ENCODE data around the gene EPG5.
"Not testable (repeated sequence)": the region's sequence is repeated elsewhere in the genome, so short reads cannot be mapped to it uniquely, and the experiment has no call there.

Gene EPG5

DNA sequence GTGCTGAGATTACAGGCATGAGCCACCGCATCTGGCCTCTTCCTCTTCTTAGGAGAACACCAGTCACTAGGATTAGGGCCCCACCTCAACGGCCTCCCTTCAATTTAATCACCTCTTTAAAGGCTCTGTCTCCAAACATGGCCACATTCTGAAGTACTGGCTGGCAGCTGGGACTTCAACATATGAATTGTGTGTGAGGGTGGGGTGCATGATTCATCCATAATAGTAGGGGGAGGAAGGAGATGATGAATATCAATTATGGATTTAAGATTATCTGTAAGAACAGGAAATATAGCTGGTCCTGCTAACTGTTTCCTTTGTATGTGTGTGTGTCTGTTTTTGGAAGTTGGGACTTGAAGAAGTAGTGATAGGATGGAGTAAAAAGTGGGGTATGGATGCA, 14.7 kb upstream of the EPG5 start:
- WGBS, 2 experiments = 85 to 86% methylated on average over 2 of the region's 2 CpGs
- H3K27ac ChIP-seq (ENCODE audit: insufficient read depth, low read depth, low read length, poor library complexity, severe bottlenecking) = no peak overlapping the region
- H3K27me3 ChIP-seq (ENCODE audit: control insufficient read depth, insufficient read depth, low read length, poor library complexity, severe bottlenecking) = no peaks in the 10 kb centered on the region
- no peak overlapping the region for H3K4me3 ChIP-seq (ENCODE audit: insufficient read depth, low read depth, low read length)
- no peaks in the 10 kb centered on the region for H3K4me1 ChIP-seq (ENCODE audit: control insufficient read depth, insufficient read depth, low read length)
- H3K36me3 ChIP-seq (ENCODE audit: control insufficient read depth, insufficient read depth, low read length) = no peaks in the 10 kb centered on the region
- H3K9me3 ChIP-seq (ENCODE audit: control insufficient read depth, low read length) = no peaks in the 10 kb centered on the region

DNA sequence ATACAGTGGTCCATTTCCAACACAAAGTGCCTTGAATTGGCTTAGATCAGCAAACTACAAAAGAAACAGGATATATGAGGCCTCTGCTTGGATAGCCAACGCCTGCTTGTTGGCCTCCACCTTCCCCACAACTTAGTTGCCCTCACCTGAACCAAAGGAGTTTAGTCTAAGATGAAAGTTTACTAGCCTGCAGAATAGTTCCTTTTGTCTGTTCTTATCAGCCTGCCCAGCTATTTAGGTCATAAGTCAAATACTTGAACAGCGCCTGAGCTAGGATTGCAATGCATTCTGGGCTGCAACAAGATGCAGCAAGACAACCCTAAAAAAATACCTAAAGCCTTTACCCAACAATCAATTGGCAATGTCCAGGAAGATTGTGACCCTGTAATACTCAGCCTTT, 13.1 kb upstream of the EPG5 start:
- H3K27ac ChIP-seq (ENCODE audit: insufficient read depth, low read depth, low read length, poor library complexity, severe bottlenecking) = no peak overlapping the region
- 90 to 99% methylated on average over 2 of the region's 2 CpGs for WGBS, 2 experiments

DNA sequence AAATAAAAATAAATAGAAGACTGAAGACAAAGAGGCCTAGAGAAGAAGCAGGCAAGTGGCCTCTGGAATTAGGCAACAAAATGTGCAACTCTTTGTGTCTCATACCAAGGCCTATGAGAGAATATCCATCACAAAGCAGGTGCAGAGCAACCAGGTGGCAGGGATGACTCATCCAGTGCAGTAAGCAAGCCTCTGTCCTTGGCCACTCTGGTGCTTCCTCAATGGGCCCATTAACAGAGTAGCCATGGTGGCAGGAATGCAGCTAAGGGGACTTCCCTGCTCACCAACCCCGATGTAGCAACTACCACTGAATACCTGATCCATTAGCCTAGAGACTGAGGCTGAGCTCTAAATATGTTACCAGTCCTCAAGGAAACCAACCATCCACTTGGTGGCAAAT, 11.0 kb upstream of the EPG5 start:
- no peaks in the 10 kb centered on the region for H3K36me3 ChIP-seq (ENCODE audit: control insufficient read depth, insufficient read depth, low read length)
- H3K4me3 ChIP-seq (ENCODE audit: insufficient read depth, low read depth, low read length) = no peak overlapping the region
- WGBS, 2 experiments = 63 to 73% methylated on average over 1 of the region's 1 CpG
- no peak overlapping the region for H3K27ac ChIP-seq (ENCODE audit: insufficient read depth, low read depth, low read length, poor library complexity, severe bottlenecking)
- no peaks in the 10 kb centered on the region for H3K4me1 ChIP-seq (ENCODE audit: control insufficient read depth, insufficient read depth, low read length)
- H3K27me3 ChIP-seq (ENCODE audit: control insufficient read depth, insufficient read depth, low read length, poor library complexity, severe bottlenecking) = no peaks in the 10 kb centered on the region
- H3K9me3 ChIP-seq (ENCODE audit: control insufficient read depth, low read length) = no peaks in the 10 kb centered on the region

More for the DNA sequence above, 13.1 kb upstream of the EPG5 start:
- Histone ChIP-seq H3K4me3 (ENCODE audit: insufficient read depth, low read depth, low read length) (no peak overlapping the region), H3K27me3 (ENCODE audit: control insufficient read depth, insufficient read depth, low read length, poor library complexity, severe bottlenecking) (no peaks in the 10 kb centered on the region), H3K4me1 (ENCODE audit: control insufficient read depth, insufficient read depth, low read length) (no peaks in the 10 kb centered on the region), H3K36me3 (ENCODE audit: control insufficient read depth, insufficient read depth, low read length) (no peaks in the 10 kb centered on the region), H3K9me3 (ENCODE audit: control insufficient read depth, low read length) (no peaks in the 10 kb centered on the region)

DNA sequence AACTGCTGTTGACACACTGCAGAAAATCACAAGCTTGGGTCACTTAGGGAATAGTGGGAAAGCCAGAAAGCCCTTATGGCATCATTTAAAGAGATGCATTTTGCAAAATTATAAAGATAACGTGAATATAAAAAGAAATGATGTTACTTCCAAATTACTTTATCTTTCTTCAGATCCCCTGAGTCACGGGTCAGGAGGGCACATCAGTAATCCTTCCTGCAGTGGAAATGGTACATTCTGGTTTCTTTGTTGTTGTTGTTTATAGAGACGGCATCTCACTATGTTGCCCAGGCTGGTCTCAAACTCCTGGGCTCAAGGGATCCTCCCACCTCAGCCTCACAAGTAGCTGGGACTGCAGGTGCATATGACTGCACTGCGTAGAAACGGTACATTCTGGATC, 9.8 kb upstream of the EPG5 start:
- Histone ChIP-seq H3K36me3 (ENCODE audit: control insufficient read depth, insufficient read depth, low read length) (no peaks in the 10 kb centered on the region), H3K4me3 (ENCODE audit: insufficient read depth, low read depth, low read length) (no peak overlapping the region), H3K27ac (ENCODE audit: insufficient read depth, low read depth, low read length, poor library complexity, severe bottlenecking) (no peak overlapping the region), H3K9me3 (ENCODE audit: control insufficient read depth, low read length) (no peaks in the 10 kb centered on the region), H3K4me1 (ENCODE audit: control insufficient read depth, insufficient read depth, low read length) (no peaks in the 10 kb centered on the region), H3K27me3 (ENCODE audit: control insufficient read depth, insufficient read depth, low read length, poor library complexity, severe bottlenecking) (no peaks in the 10 kb centered on the region)
- WGBS, 2 experiments = 83 to 91% methylated on average over 4 to 5 of the region's 5 CpGs

DNA sequence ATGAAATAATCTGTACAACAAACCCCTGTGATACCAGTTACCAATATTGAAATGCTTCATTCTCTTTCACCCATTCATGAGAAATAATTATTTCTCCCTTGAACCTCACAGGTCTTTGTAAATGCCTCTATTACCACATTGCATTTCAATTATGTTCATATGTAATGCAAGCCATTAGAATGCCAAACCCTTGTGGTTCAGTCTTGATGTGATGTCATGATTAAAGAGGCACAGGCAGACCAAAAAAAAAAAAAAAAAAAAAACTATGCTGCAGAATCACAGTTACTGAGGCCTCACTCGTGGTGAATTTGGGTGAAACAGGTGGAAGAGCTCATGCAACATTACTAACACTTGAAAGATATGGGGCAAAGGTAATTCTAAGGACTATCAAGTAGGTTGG, 9.4 kb upstream of the EPG5 start:
- Histone ChIP-seq H3K27me3 (ENCODE audit: control insufficient read depth, insufficient read depth, low read length, poor library complexity, severe bottlenecking) (no peaks in the 10 kb centered on the region), H3K4me3 (ENCODE audit: insufficient read depth, low read depth, low read length) (no peak overlapping the region), H3K27ac (ENCODE audit: insufficient read depth, low read depth, low read length, poor library complexity, severe bottlenecking) (no peak overlapping the region), H3K9me3 (ENCODE audit: control insufficient read depth, low read length) (no peaks in the 10 kb centered on the region), H3K36me3 (ENCODE audit: control insufficient read depth, insufficient read depth, low read length) (no peaks in the 10 kb centered on the region), H3K4me1 (ENCODE audit: control insufficient read depth, insufficient read depth, low read length) (no peaks in the 10 kb centered on the region)
- 68 to 83% methylated on average over 1 of the region's 1 CpG for WGBS, 2 experiments

DNA sequence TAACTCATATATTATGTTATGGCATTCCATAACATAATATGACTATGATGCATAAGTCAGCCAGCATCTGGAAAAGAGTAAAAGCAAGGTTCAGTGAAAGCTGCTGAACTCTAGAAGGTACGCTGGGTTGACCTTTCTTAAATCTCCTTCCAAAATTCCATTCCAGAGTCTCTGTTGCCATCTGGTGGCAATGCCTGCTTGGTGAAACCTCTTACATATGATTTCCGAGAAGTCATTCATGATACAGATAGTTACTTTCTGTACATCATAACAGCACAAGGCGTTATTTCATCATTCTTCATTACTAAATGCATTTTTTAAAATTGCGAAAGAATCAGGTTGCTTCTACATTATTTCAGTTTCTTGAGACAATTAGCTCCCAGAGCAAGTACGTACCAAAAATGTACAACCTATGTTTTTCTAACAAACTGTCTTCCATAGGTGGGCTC, 7.0 kb upstream of the EPG5 start:
- Histone ChIP-seq H3K9me3 (ENCODE audit: control insufficient read depth, low read length) (no peaks in the 10 kb centered on the region), H3K36me3 (ENCODE audit: control insufficient read depth, insufficient read depth, low read length) (no peaks in the 10 kb centered on the region), H3K27ac (ENCODE audit: insufficient read depth, low read depth, low read length, poor library complexity, severe bottlenecking) (no peak overlapping the region), H3K27me3 (ENCODE audit: control insufficient read depth, insufficient read depth, low read length, poor library complexity, severe bottlenecking) (peaks cover 3% of the 10 kb centered on the region), H3K4me1 (ENCODE audit: control insufficient read depth, insufficient read depth, low read length) (no peaks in the 10 kb centered on the region), H3K4me3 (ENCODE audit: insufficient read depth, low read depth, low read length) (no peak overlapping the region)
- WGBS, 2 experiments = 74 to 80% methylated on average over 5 of the region's 5 CpGs

DNA sequence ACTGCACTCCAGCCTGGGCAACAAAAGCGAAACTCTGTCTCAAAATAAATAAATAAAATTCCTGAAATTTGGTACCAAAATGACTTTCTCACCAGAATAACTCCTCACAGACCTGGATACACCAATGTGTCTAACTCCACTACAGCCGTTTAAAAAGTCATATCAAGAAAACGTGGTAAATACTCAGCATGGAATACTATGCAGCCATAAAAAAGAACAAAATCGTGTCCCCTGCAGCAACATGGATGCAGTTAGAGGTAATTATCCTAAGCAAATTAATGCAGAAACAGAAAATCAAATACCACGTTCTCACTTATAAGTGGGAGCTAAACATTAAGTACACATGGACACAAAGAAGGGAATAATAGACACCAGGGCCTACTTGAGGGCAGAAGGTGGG, 2.2 kb downstream of the EPG5 start:
- H3K4me1 ChIP-seq (ENCODE audit: control insufficient read depth, insufficient read depth, low read length); H3K36me3 ChIP-seq (ENCODE audit: control insufficient read depth, insufficient read depth, low read length); H3K9me3 ChIP-seq (ENCODE audit: control insufficient read depth, low read length); H3K4me3 ChIP-seq (ENCODE audit: insufficient read depth, low read depth, low read length); H3K27ac ChIP-seq (ENCODE audit: insufficient read depth, low read depth, low read length, poor library complexity, severe bottlenecking): not testable (repeated sequence)
- peaks cover 20% of the 10 kb centered on the region for H3K27me3 ChIP-seq (ENCODE audit: control insufficient read depth, insufficient read depth, low read length, poor library complexity, severe bottlenecking)
- WGBS, 2 experiments = 89 to 94% methylated on average over 5 of the region's 5 CpGs

DNA sequence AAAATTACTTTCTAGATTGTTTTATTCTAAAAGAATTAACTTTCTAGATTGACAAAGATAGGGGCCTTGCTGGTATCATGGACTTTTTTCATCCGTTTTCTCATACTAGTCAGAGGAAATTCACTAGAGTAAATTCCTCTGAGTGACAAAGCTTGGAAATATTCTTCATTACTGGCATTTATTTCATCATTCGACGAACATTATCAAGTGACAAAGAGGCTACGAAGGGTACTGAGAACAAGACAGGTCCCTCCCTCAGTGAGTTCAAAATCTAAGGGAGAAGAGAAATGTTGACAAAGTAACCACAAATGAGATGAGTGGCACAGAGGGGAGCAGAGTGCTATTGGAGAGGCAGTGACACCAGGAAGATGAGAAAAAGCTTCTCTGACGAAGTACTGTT, 4.3 kb downstream of the EPG5 start:
- no peaks in the 10 kb centered on the region for H3K9me3 ChIP-seq (ENCODE audit: control insufficient read depth, low read length)
- no peaks in the 10 kb centered on the region for H3K4me1 ChIP-seq (ENCODE audit: control insufficient read depth, insufficient read depth, low read length)
- no peak overlapping the region for H3K4me3 ChIP-seq (ENCODE audit: insufficient read depth, low read depth, low read length)
- WGBS, 2 experiments = 91 to 95% methylated on average over 5 of the region's 5 CpGs
- peaks cover 5% of the 10 kb centered on the region for H3K27me3 ChIP-seq (ENCODE audit: control insufficient read depth, insufficient read depth, low read length, poor library complexity, severe bottlenecking)
- H3K36me3 ChIP-seq (ENCODE audit: control insufficient read depth, insufficient read depth, low read length) = no peaks in the 10 kb centered on the region
- no peak overlapping the region for H3K27ac ChIP-seq (ENCODE audit: insufficient read depth, low read depth, low read length, poor library complexity, severe bottlenecking)

DNA sequence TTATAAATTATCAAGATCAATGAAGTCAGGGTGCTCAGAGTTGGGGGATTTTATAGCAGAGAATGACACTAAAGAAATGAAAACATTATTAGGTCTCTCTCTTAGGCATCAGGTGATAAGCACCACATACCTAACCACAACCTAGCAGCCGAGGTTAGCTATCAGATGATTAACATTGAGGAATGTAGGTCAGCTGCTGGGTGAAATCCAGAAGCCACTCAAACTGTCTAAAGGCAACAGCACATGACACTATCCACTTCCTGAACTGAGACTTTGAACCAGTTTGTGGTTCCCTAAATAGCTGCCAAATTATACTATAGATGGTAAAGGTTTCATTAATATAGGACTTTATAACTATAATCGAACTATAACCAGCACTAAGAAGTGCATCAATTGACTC, 4.7 kb downstream of the EPG5 start:
- WGBS, 2 experiments = 85% methylated on average over 1 of the region's 2 CpGs; no CpG with 5 or more reads in 1 of the 2 experiments
- H3K27ac ChIP-seq (ENCODE audit: insufficient read depth, low read depth, low read length, poor library complexity, severe bottlenecking) = no peak overlapping the region

DNA sequence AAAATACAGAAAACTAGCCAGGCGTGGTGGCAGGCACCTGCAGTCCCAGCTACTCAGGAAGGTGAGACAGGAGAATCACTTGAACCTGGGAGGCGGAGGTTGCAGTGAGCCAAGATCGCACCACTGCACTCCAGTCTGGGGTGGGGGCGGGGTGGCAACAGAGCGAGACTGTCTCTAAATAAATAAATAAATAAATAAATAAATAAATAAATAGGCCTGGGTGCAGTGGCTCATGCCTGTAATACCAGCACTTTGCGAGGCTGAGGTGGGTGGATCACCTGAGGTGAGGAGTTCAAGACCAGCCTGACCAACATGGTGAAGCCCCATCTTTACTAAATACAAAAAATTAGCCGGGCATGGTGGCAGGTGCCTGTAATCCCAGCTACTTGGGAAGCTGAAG, 7.6 kb downstream of the EPG5 start:
- H3K4me1 ChIP-seq (ENCODE audit: control insufficient read depth, insufficient read depth, low read length); H3K27ac ChIP-seq (ENCODE audit: insufficient read depth, low read depth, low read length, poor library complexity, severe bottlenecking): not testable (repeated sequence)
- WGBS, 2 experiments = 89 to 96% methylated on average over 5 of the region's 7 CpGs

More for the DNA sequence above, 4.7 kb downstream of the EPG5 start:
- H3K4me1 ChIP-seq (ENCODE audit: control insufficient read depth, insufficient read depth, low read length) = no peaks in the 10 kb centered on the region
- no peaks in the 10 kb centered on the region for H3K9me3 ChIP-seq (ENCODE audit: control insufficient read depth, low read length)
- H3K27me3 ChIP-seq (ENCODE audit: control insufficient read depth, insufficient read depth, low read length, poor library complexity, severe bottlenecking) = peaks cover 1% of the 10 kb centered on the region
- no peak overlapping the region for H3K4me3 ChIP-seq (ENCODE audit: insufficient read depth, low read depth, low read length)
- no peaks in the 10 kb centered on the region for H3K36me3 ChIP-seq (ENCODE audit: control insufficient read depth, insufficient read depth, low read length)

DNA sequence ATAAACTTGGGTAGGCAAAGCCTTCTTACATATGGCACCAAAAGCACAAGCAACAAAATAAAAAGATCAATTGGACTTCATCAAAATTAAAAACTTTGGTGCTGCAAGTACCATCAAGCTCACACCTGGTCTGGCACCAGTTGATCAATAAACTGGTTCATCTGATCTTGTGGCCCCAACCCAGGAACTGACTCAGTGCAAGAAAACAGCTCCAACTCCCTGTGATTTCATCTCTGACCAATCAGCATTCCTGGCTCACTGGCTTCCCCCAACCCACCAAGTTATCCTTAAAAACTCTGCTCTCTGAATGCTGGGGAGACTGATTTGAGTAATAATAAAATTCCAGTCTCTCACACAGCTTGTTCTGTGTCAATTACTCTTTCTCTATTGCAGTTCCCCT, 8.4 kb downstream of the EPG5 start:
- H3K27me3 ChIP-seq (ENCODE audit: control insufficient read depth, insufficient read depth, low read length, poor library complexity, severe bottlenecking) = no peaks in the 10 kb centered on the region
- H3K27ac ChIP-seq (ENCODE audit: insufficient read depth, low read depth, low read length, poor library complexity, severe bottlenecking) = no peak overlapping the region
- H3K9me3 ChIP-seq (ENCODE audit: control insufficient read depth, low read length) = no peaks in the 10 kb centered on the region
- no peak overlapping the region for H3K4me3 ChIP-seq (ENCODE audit: insufficient read depth, low read depth, low read length)
- peaks cover 13% of the 10 kb centered on the region for H3K36me3 ChIP-seq (ENCODE audit: control insufficient read depth, insufficient read depth, low read length)
- no peaks in the 10 kb centered on the region for H3K4me1 ChIP-seq (ENCODE audit: control insufficient read depth, insufficient read depth, low read length)

More for the DNA sequence above, 7.6 kb downstream of the EPG5 start:
- not testable (repeated sequence) for H3K36me3 ChIP-seq (ENCODE audit: control insufficient read depth, insufficient read depth, low read length); H3K27me3 ChIP-seq (ENCODE audit: control insufficient read depth, insufficient read depth, low read length, poor library complexity, severe bottlenecking); H3K9me3 ChIP-seq (ENCODE audit: control insufficient read depth, low read length); H3K4me3 ChIP-seq (ENCODE audit: insufficient read depth, low read depth, low read length)

Measured in ectodermal cell (in vitro differentiated cells).